ENCODE measurements around the gene AQP3. TPM values are rescaled to one million over a fixed set of nuclear protein-coding genes. Genes with fewer than 3 reads are reported as not detected.
"Not testable (repeated sequence)": the region's sequence is repeated elsewhere in the genome, so short reads cannot be mapped to it uniquely, and the experiment has no call there.

Gene AQP3
- total RNA-seq, 2 donors from 2014 or later: 12.5 to 50.3 TPM

GRCh38 chr9:33403941-33404787 is 43.2 kb downstream of the AQP3 start:
- no peak for ATAC-seq
- Histone ChIP-seq H3K4me1 (peaks cover 6% of the 10 kb centered on the region), H3K27ac (no peak overlapping the region), H3K27me3 (no peaks in the 10 kb centered on the region), H3K4me3 (no peak overlapping the region), H3K9me3 (no peaks in the 10 kb centered on the region), H3K36me3 (replicated peaks in 1 of 2; ENCODE audit: insufficient read depth in 1 of 2, low read depth in 2 of 2) (no peaks in the 10 kb centered on the region)
- 66 to 67% methylated on average over 17 of the region's 17 CpGs for WGBS, 2 donors
- intact Hi-C loops (cut with DNase I): loop anchor here (5.0 kb wide), 1 partner anchor 63 kb away; no protein-coding TSS in a partner anchor
- TF ChIP-seq CTCF (IDR thresholded peaks at IDR 0.05): no peak
- no peak for TF ChIP-seq POLR2A (IDR thresholded peaks at IDR 0.05)
- DNase-seq: no peak

GRCh38 chr9:33402371-33402770 is 45.0 kb downstream of the AQP3 start, which contains the start of gene AQP7:
TSS of gene AQP7 (minus strand) at chr9:33402568. CDS start at chr9:33401262, 1,306 bp downstream.
- not testable (repeated sequence) for H3K36me3 ChIP-seq (replicated peaks in 1 of 2; ENCODE audit: insufficient read depth in 1 of 2, low read depth in 2 of 2); DNase-seq; H3K27me3 ChIP-seq; ATAC-seq; H3K9me3 ChIP-seq; H3K4me3 ChIP-seq; H3K4me1 ChIP-seq; H3K27ac ChIP-seq
- intact Hi-C loops (cut with DNase I): loop anchor here (5.0 kb wide), 1 partner anchor 65 kb away; no protein-coding TSS in a partner anchor
- 67 to 94% methylated on average over 2 to 10 of the region's 10 CpGs for WGBS, 2 donors

- not testable (repeated sequence) for H3K36me3 ChIP-seq (replicated peaks in 1 of 2; ENCODE audit: insufficient read depth in 1 of 2, low read depth in 2 of 2); H3K9me3 ChIP-seq; H3K4me1 ChIP-seq; H3K27me3 ChIP-seq; ATAC-seq; DNase-seq; H3K4me3 ChIP-seq; H3K27ac ChIP-seq
- intact Hi-C loops (cut with DNase I): loop anchor here (5.0 kb wide), 1 partner anchor 65 kb away; no protein-coding TSS in a partner anchor
- WGBS, 2 donors: 59 to 63% methylated on average over 5 to 8 of the region's 10 CpGs
These were observed 45.6 kb downstream of the AQP3 start for GRCh38 chr9:33401809-33402208.

GRCh38 chr9:33399047-33399446 is 48.3 kb downstream of the AQP3 start:
- H3K9me3 ChIP-seq; H3K4me3 ChIP-seq; H3K27ac ChIP-seq; H3K36me3 ChIP-seq (replicated peaks in 1 of 2; ENCODE audit: insufficient read depth in 1 of 2, low read depth in 2 of 2); H3K27me3 ChIP-seq; DNase-seq; ATAC-seq; intact Hi-C loops (cut with DNase I): not testable (repeated sequence)
- H3K4me1 ChIP-seq: peaks cover 22% of the 10 kb centered on the region
- WGBS, 2 donors: 73 to 91% methylated on average over 4 of the region's 4 CpGs

- peaks cover 27% of the 10 kb centered on the region for H3K4me1 ChIP-seq
- H3K9me3 ChIP-seq; H3K36me3 ChIP-seq (replicated peaks in 1 of 2; ENCODE audit: insufficient read depth in 1 of 2, low read depth in 2 of 2); ATAC-seq; H3K27me3 ChIP-seq; DNase-seq; H3K27ac ChIP-seq; H3K4me3 ChIP-seq; intact Hi-C loops (cut with DNase I): not testable (repeated sequence)
- WGBS, 2 donors: 56 to 62% methylated on average over 2 to 3 of the region's 4 CpGs
These were observed 49.6 kb downstream of the AQP3 start for GRCh38 chr9:33397801-33398200.

- Histone ChIP-seq H3K27ac (peak overlapping the region in 2 of 4 donors; percentile 3 to 45), H3K4me1 (peaks cover 52% of the 10 kb centered on the region)
- ATAC-seq; H3K27me3 ChIP-seq; H3K9me3 ChIP-seq; intact Hi-C loops (cut with DNase I); H3K36me3 ChIP-seq (replicated peaks in 1 of 2; ENCODE audit: insufficient read depth in 1 of 2, low read depth in 2 of 2); H3K4me3 ChIP-seq: not testable (repeated sequence)
- 35 to 59% methylated on average over 14 to 15 of the region's 15 CpGs for WGBS, 2 donors
- DNase-seq: peak; percentile 60 to 83 (median 71)
These were observed 52.1 kb downstream of the AQP3 start for GRCh38 chr9:33395159-33395879.

- ATAC-seq; intact Hi-C loops (cut with DNase I); H3K4me3 ChIP-seq; DNase-seq; H3K36me3 ChIP-seq (replicated peaks in 1 of 2; ENCODE audit: insufficient read depth in 1 of 2, low read depth in 2 of 2); H3K27me3 ChIP-seq; H3K9me3 ChIP-seq: not testable (repeated sequence)
- Histone ChIP-seq H3K27ac (peak overlapping the region in 2 of 4 donors; percentile 10 to 24), H3K4me1 (peaks cover 60% of the 10 kb centered on the region)
- 65 to 91% methylated on average over 3 of the region's 3 CpGs for WGBS, 2 donors
These were observed 53.4 kb downstream of the AQP3 start for GRCh38 chr9:33393986-33394385.
